Heart left ventricle (tissue), 16 donors: ENCODE measurements around the gene VEZF1. TPM values are rescaled to one million over a fixed set of nuclear protein-coding genes. Genes with fewer than 3 reads are reported as not detected.
A peak's percentile ranks its signal among the peaks of the same experiment; 100 is the strongest.

Experiments
- ATAC-seq, 4 donors: fragments of 200-7000 bp; cut with Tn5 transposase; one replicate each; pipeline ENCODE4 v1.9.1; 2020 to 2022; ENCODE audit warnings: moderate library complexity in 4 of 4, mild to moderate bottlenecking in 3 of 4, moderate number of reproducible peaks in 1 of 4
- DNase-seq, 5 donors: peaks; one replicate each; pipeline ENCODE4 v3.0.0-alpha.2; 2020
- H3K27ac ChIP-seq, 12 donors: fragments of 200-600 bp; sonication (generic) in 4 of 12; one replicate each; pipeline versions ENCODE4 v1.5.0 to v1.8.0; 2016 to 2022; ENCODE audit warnings: mild to moderate bottlenecking in 2 of 12
- H3K27me3 ChIP-seq, 9 donors: fragments of 200-600 bp; sonication (generic) in 2 of 9; one replicate each; pipeline versions ENCODE4 v1.5.1 to v1.8.0; 2016 to 2022; ENCODE audit warnings: mild to moderate bottlenecking in 3 of 9
- H3K36me3 ChIP-seq, 9 donors: fragments of 200-600 bp; sonication (generic) in 2 of 9; one replicate each; pipeline versions ENCODE4 v1.5.0 to v1.8.0; 2018 to 2022; ENCODE audit warnings: mild to moderate bottlenecking in 2 of 9
- H3K4me1 ChIP-seq, 12 donors: fragments of 200-600 bp; sonication (generic) in 4 of 12; one replicate each; pipeline versions ENCODE4 v1.5.0 to v1.8.0; 2016 to 2022; ENCODE audit warnings: mild to moderate bottlenecking in 3 of 12
- H3K4me3 ChIP-seq, 12 donors: fragments of 200-600 bp; sonication (generic) in 4 of 12; one replicate each; pipeline versions ENCODE4 v1.5.0 to v1.8.0; 2017 to 2022; ENCODE audit warnings: mild to moderate bottlenecking in 9 of 12, moderate library complexity in 4 of 12
- H3K9me3 ChIP-seq, 12 donors: fragments of 200-600 bp; sonication (generic) in 4 of 12; one replicate each; pipeline versions ENCODE4 v1.5.0 to v1.8.0; 2016 to 2022; ENCODE audit warnings: mild to moderate bottlenecking in 1 of 12
- CTCF ChIP-seq, 12 donors: fragments of 200-600 bp; sonication (generic) in 4 of 12; IDR thresholded peaks; one replicate each; pipeline versions ENCODE4 v1.5.0 to v1.8.0; 2018 to 2022; ENCODE audit warnings: antibody characterized with exemption in 12 of 12, mild to moderate bottlenecking in 5 of 12
- POLR2A ChIP-seq, 2 donors: fragments of 450-650 bp; IDR thresholded peaks; one replicate each; pipeline ENCODE4 v1.6.1; 2017; ENCODE audit warnings: antibody characterized with exemption in 2 of 2, mild to moderate bottlenecking in 2 of 2, moderate library complexity in 2 of 2
- WGBS, 4 donors: extraction: QIAGEN DNeasy Blood & Tissue Kit in 2 of 4; methylation state at CpG; one replicate each; pipeline versions ENCODE4 v1.1.5 to v1.1.7; 2013 to 2018; 5-methylcytosine and 5-hydroxymethylcytosine counted together
- intact Hi-C, 10 donors: fragments of 100-400 bp; cut with DNase I; formaldehyde crosslinking; loops; one replicate each; pipeline versions ENCODE4 v1.11.1 to v1.14.2; 2022
- polyA plus RNA-seq, 2 donors: library from polyadenylated mRNA; stranded (reverse); fragments of 200-250 nt; gene quantifications; one replicate each; pipeline ENCODE4 v1.2.3, GENCODE V29; 2013
- total RNA-seq, 9 donors: library from RNA; depleted of rRNA in 2 of 9; stranded (reverse); fragments of >200 nt in 2 of 9; fragmentation: NEBNext Ultra II Directional in 3 of 9; extraction: Animal tissue kit (Norgen Biotek cat#: 25700) in 3 of 9; gene quantifications; one replicate each; pipeline versions ENCODE4 v1.1.0 to v1.2.4, GENCODE V29; 2016 to 2023
- donor health status: ischemic (EF 13 %, LVEDD 7.1; RV severe dilation, severe dysfunction).
- donor health status: healthy with polysubstance abuse.
- donor health status: DM: no; HTN: yes; CAD: no.
- donor health status: DM: no; HTN: no; CAD: no.
- donor health status: ischemic (EF 25% LVEDD 6.9; RV normal size, moderate dysfunction).
- donor health status: ischemic (EF 25% LVEDD 5.7; RV mildly dilated, moderate dysfunction).
- donor health status: healthy.
- donor health status: DM: yes; HTN: yes; CAD: no.
- donor health status: ischemic (EF 35%, LVEDD 5.7; RV mildly dilated, moderate dysfunction).
- donor health status: nonischemic (EF 11% LVEDD 7.7; RV severe dilation, severe dysfunction).
- donor health status: DM: yes; HTN: yes; CAD: no.
- donor health status: PGD.
- donor health status: ischemic (EF 29% LVEDD 5.4; RV normal size, mild dysfunction).
- donor health status: nonischemic (EF 23%, LVEDD 6.1; RV moderate dilation, normal function).

VEZF1 gene
- total and polyA plus RNA-seq, 11 donors: 18.2 to 85.6 (median 62.3) TPM

GRCh38 chr17:57955183-57955931 is 32.7 kb downstream of the VEZF1 start, which contains the start of gene CUEDC1:
CUEDC1 (minus strand) TSS chr17:57955412; CDS start chr17:57885564, 69,848 bp downstream.
- DNase-seq (peak; percentile 87 to 94 (median 89)), ATAC-seq (peak; percentile 12 to 78 (median 72))
- TF ChIP-seq CTCF (IDR thresholded peaks at IDR 0.05) (peak in 10 of 12 donors; percentile 21 to 63 (median 44)), POLR2A (IDR thresholded peaks at IDR 0.05) (peak in 1 of 2 donors; percentile 34)
- Histone ChIP-seq H3K9me3 (no peaks in the 10 kb centered on the region), H3K27ac (peak within 1 kb of the TSS; percentile 94 to 100 (median 100)), H3K27me3 (peaks cover 0 to 4% (median 0%) of the 10 kb centered on the region in 9 donors), H3K4me3 (peak within 1 kb of the TSS; percentile 64 to 99 (median 92)), H3K36me3 (no peaks in the 10 kb centered on the region), H3K4me1 (peaks cover 0 to 58% (median 43%) of the 10 kb centered on the region in 12 donors)
- intact Hi-C loops: loop anchor here in 6 of 10 donors (1.0 to 5.0 kb wide), 8 partner anchors 31 to 78 kb away; no protein-coding TSS in a partner anchor
- 0 to 2% (median 1%) methylated on average over 36 to 79 of the region's 79 CpGs for WGBS, 4 donors

- peaks cover 0 to 4% (median 0%) of the 10 kb centered on the region in 9 donors for H3K27me3 ChIP-seq
- no peaks in the 10 kb centered on the region for H3K9me3 ChIP-seq
- intact Hi-C loops: loop anchor here (1.0 to 5.0 kb wide), 9 partner anchors 32 to 77 kb away; partner anchors contain the start of gene VEZF1 (in 2 of the 10)
- H3K36me3 ChIP-seq: no peaks in the 10 kb centered on the region
- peaks cover 4 to 65% (median 51%) of the 10 kb centered on the region in 12 donors for H3K4me1 ChIP-seq
- ATAC-seq (peak; percentile 74 to 91 (median 80)), DNase-seq (peak; percentile 92 to 94 (median 93))
- peak overlapping the region; percentile 64 to 99 (median 92) for H3K4me3 ChIP-seq
- WGBS, 4 donors: 1% methylated on average over 28 to 85 of the region's 85 CpGs
- peak overlapping the region; percentile 94 to 100 (median 100) for H3K27ac ChIP-seq
- TF ChIP-seq CTCF (IDR thresholded peaks at IDR 0.05) (peak in 1 of 12 donors; percentile 11), POLR2A (IDR thresholded peaks at IDR 0.05) (peak in 1 of 2 donors; percentile 71)
Measured at GRCh38 chr17:57954397-57955182, 33.5 kb downstream of the VEZF1 start.

- Histone ChIP-seq H3K4me3 (peak overlapping the region; percentile 64 to 99 (median 92)), H3K9me3 (no peaks in the 10 kb centered on the region), H3K27ac (peak overlapping the region; percentile 94 to 100 (median 100)), H3K36me3 (no peaks in the 10 kb centered on the region), H3K4me1 (peaks cover 12 to 73% (median 58%) of the 10 kb centered on the region in 12 donors), H3K27me3 (peaks cover 0 to 4% (median 0%) of the 10 kb centered on the region in 9 donors)
- DNase-seq: peak in 1 of 5 donors; percentile 35
- no peak for TF ChIP-seq POLR2A (IDR thresholded peaks at IDR 0.05)
- TF ChIP-seq CTCF (IDR thresholded peaks at IDR 0.05): no peak
- intact Hi-C loops: loop anchor here in 8 of 10 donors (2.0 to 5.0 kb wide), 6 partner anchors 33 to 62 kb away; partner anchors contain the start of gene VEZF1 (in 2 of the 8)
- ATAC-seq: peak in 2 of 4 donors; percentile 14
- WGBS, 4 donors: 47 to 58% (median 48%) methylated on average over 12 to 13 of the region's 13 CpGs
Measured at GRCh38 chr17:57953705-57954396, 34.2 kb downstream of the VEZF1 start.
